ENCODE data around the gene LCT.

LCT gene

GRCh38 chr2:135821190-135821589, 15.8 kb downstream of the LCT start:
- TF ChIP-seq PPARA (CRISPR knock-in tag; IDR thresholded peaks at IDR 0.05; ENCODE audit: borderline replicate concordance), result no peak
- TF ChIP-seq ESRRG (CRISPR knock-in tag; IDR thresholded peaks at IDR 0.05), result no peak
- TF ChIP-seq SNAI2 (CRISPR knock-in tag; IDR thresholded peaks at IDR 0.05), result no peak
- TF ChIP-seq ARNTL (CRISPR knock-in tag; IDR thresholded peaks at IDR 0.05; ENCODE audit: borderline replicate concordance, low read depth), result no peak
- TF ChIP-seq ZFP3 (CRISPR knock-in tag; IDR thresholded peaks at IDR 0.05), result no peak
- TF ChIP-seq BACH2 (CRISPR knock-in tag; IDR thresholded peaks at IDR 0.05; ENCODE audit: borderline replicate concordance), result no peak
- TF ChIP-seq OSR1 (CRISPR knock-in tag; IDR thresholded peaks at IDR 0.05), result no peak
- TF ChIP-seq ZNF565 (CRISPR knock-in tag; conservative IDR thresholded peaks at IDR 0.05; ENCODE audit: low read depth), result no peak
- ATAC-seq, result no peak

GRCh38 chr2:135820003-135820618, 16.9 kb downstream of the LCT start:
- ATAC-seq, result no peak
- no peak for TF ChIP-seq CSRNP3 (CRISPR knock-in tag; IDR thresholded peaks at IDR 0.05)
- TF ChIP-seq OSR1 (CRISPR knock-in tag; IDR thresholded peaks at IDR 0.05), result no peak
- no peak for TF ChIP-seq CSDC2 (CRISPR knock-in tag; IDR thresholded peaks at IDR 0.05)
- TF ChIP-seq BACH2 (CRISPR knock-in tag; IDR thresholded peaks at IDR 0.05; ENCODE audit: borderline replicate concordance), result no peak
- TF ChIP-seq PPARA (CRISPR knock-in tag; IDR thresholded peaks at IDR 0.05; ENCODE audit: borderline replicate concordance), result no peak
- TF ChIP-seq GLIS3 (CRISPR knock-in tag; IDR thresholded peaks at IDR 0.05), result no peak
- no peak for TF ChIP-seq CREB5 (CRISPR knock-in tag; IDR thresholded peaks at IDR 0.05; ENCODE audit: low read depth)

GRCh38 chr2:135818937-135819610, 17.9 kb downstream of the LCT start:
- peak; percentile 88 for ATAC-seq
- TF ChIP-seq ZC3H10 (CRISPR knock-in tag; IDR thresholded peaks at IDR 0.05) (no peak), ISL1 (CRISPR knock-in tag; IDR thresholded peaks at IDR 0.05) (no peak), SNAI2 (CRISPR knock-in tag; IDR thresholded peaks at IDR 0.05) (no peak), POU6F1 (CRISPR knock-in tag; IDR thresholded peaks at IDR 0.05; ENCODE audit: borderline replicate concordance, low read depth) (no peak), RARB (CRISPR knock-in tag; IDR thresholded peaks at IDR 0.05) (no peak), TCF4 (CRISPR knock-in tag; IDR thresholded peaks at IDR 0.05; ENCODE audit: borderline replicate concordance) (no peak), CSDC2 (CRISPR knock-in tag; IDR thresholded peaks at IDR 0.05) (no peak), ZNF565 (CRISPR knock-in tag; conservative IDR thresholded peaks at IDR 0.05; ENCODE audit: low read depth) (no peak), ZFP3 (CRISPR knock-in tag; IDR thresholded peaks at IDR 0.05) (no peak), GLIS3 (CRISPR knock-in tag; IDR thresholded peaks at IDR 0.05) (no peak), ZNF8 (CRISPR knock-in tag; IDR thresholded peaks at IDR 0.05) (no peak), ZNF70 (CRISPR knock-in tag; IDR thresholded peaks at IDR 0.05) (no peak), ZFP30 (CRISPR knock-in tag; IDR thresholded peaks at IDR 0.05) (no peak), PATZ1 (CRISPR knock-in tag; IDR thresholded peaks at IDR 0.05; ENCODE audit: borderline replicate concordance) (no peak), ESRRG (CRISPR knock-in tag; IDR thresholded peaks at IDR 0.05) (no peak), BACH2 (CRISPR knock-in tag; IDR thresholded peaks at IDR 0.05; ENCODE audit: borderline replicate concordance) (no peak), CREB5 (CRISPR knock-in tag; IDR thresholded peaks at IDR 0.05; ENCODE audit: low read depth) (no peak), OSR1 (CRISPR knock-in tag; IDR thresholded peaks at IDR 0.05) (no peak), ARNTL (CRISPR knock-in tag; IDR thresholded peaks at IDR 0.05; ENCODE audit: borderline replicate concordance, low read depth) (no peak)
